Colonic mucosa (tissue), 4 donors: ENCODE results near the gene FYB1. TPM values are rescaled to one million over a fixed set of nuclear protein-coding genes. Genes with fewer than 3 reads are reported as not detected.

ENCODE experiments used
- DNase-seq: peaks from one replicate; pipeline ENCODE4 v3.0.0-alpha.2; 2020
- H3K27ac ChIP-seq: fragments of 200-600 bp; one replicate; pipeline ENCODE4 v1.8.0; 2021
- H3K27me3 ChIP-seq: fragments of 200-600 bp; one replicate; pipeline ENCODE4 v1.8.0; 2021
- H3K36me3 ChIP-seq: fragments of 200-600 bp; one replicate; pipeline ENCODE4 v1.8.0; 2021
- H3K4me1 ChIP-seq: fragments of 200-600 bp; one replicate; pipeline ENCODE4 v1.8.0; 2021; ENCODE audit warnings: mild to moderate bottlenecking
- H3K4me3 ChIP-seq: fragments of 200-600 bp; one replicate; pipeline ENCODE4 v1.8.0; 2021
- H3K9ac ChIP-seq, 2 donors: one replicate each; pipeline ENCODE4 v1.7.0; 2013; ENCODE audit warnings: control low read depth in 2 of 2, low read depth in 2 of 2, low read length in 2 of 2
- H3K9me3 ChIP-seq: fragments of 200-600 bp; one replicate; pipeline ENCODE4 v1.8.0; 2021
- CTCF ChIP-seq: fragments of 200-600 bp; IDR thresholded peaks from one replicate; pipeline ENCODE4 v1.8.0; 2022; ENCODE audit warnings: antibody characterized with exemption, mild to moderate bottlenecking
- intact Hi-C: fragments of 100-400 bp; cut with DNase I; formaldehyde crosslinking; loops from one replicate; pipeline ENCODE4 v1.14.1; 2022
- total RNA-seq, 2 donors: library from RNA; stranded (reverse); fragmentation: NEBNext Ultra II Directional in 1 of 2; extraction: Animal tissue kit (Norgen Biotek cat#: 25700) in 1 of 2; gene quantifications; one replicate each; pipeline ENCODE4 v1.2.1, GENCODE V29; 2021
- donor health status: healthy.
- donor health status: DM: no; HTN: no; CAD: no.
- donor health status: DM: no; HTN: no; CAD: no.

Gene FYB1
- total RNA-seq, 2 donors from 2014 or later: 6.1 to 8.6 TPM

GRCh38 chr5:39173069-39173468 lies 46.3 kb downstream of the FYB1 start:
- Histone ChIP-seq H3K36me3 (no peaks in the 10 kb centered on the region), H3K4me3 (no peak overlapping the region), H3K9me3 (no peaks in the 10 kb centered on the region), H3K27ac (no peak overlapping the region), H3K27me3 (no peaks in the 10 kb centered on the region), H3K4me1 (no peaks in the 10 kb centered on the region), H3K9ac (no peak overlapping the region)
- DNase-seq: no peak
- intact Hi-C loops: no loop called here
- TF ChIP-seq CTCF: no peak

- Histone ChIP-seq H3K27me3 (no peaks in the 10 kb centered on the region), H3K4me1 (no peaks in the 10 kb centered on the region), H3K4me3 (no peak overlapping the region), H3K27ac (no peak overlapping the region), H3K9ac (no peak overlapping the region), H3K36me3 (no peaks in the 10 kb centered on the region), H3K9me3 (no peaks in the 10 kb centered on the region)
- DNase-seq: no peak
- TF ChIP-seq CTCF: no peak
- intact Hi-C loops: no loop called here
These were observed 46.8 kb downstream of the FYB1 start for GRCh38 chr5:39172593-39172992.

- no peak overlapping the region for H3K4me3 ChIP-seq
- no peaks in the 10 kb centered on the region for H3K4me1 ChIP-seq
- no peak overlapping the region for H3K27ac ChIP-seq
- no peaks in the 10 kb centered on the region for H3K27me3 ChIP-seq
- no peak overlapping the region for H3K9ac ChIP-seq
- TF ChIP-seq CTCF: no peak
- H3K36me3 ChIP-seq: no peaks in the 10 kb centered on the region
- intact Hi-C loops: no loop called here
- H3K9me3 ChIP-seq: no peaks in the 10 kb centered on the region
- no peak for DNase-seq
These were observed 47.7 kb downstream of the FYB1 start for GRCh38 chr5:39171647-39172046.

- Histone ChIP-seq H3K27ac (no peak overlapping the region), H3K9ac (no peak overlapping the region), H3K4me3 (no peak overlapping the region), H3K9me3 (no peaks in the 10 kb centered on the region), H3K27me3 (no peaks in the 10 kb centered on the region), H3K36me3 (no peaks in the 10 kb centered on the region), H3K4me1 (no peaks in the 10 kb centered on the region)
- no peak for TF ChIP-seq CTCF
- intact Hi-C loops: no loop called here
- DNase-seq: no peak
These were observed 50.3 kb downstream of the FYB1 start for GRCh38 chr5:39169081-39169480.

GRCh38 chr5:39167972-39168342 lies 51.4 kb downstream of the FYB1 start:
- no peak for DNase-seq
- H3K9ac ChIP-seq: no peak overlapping the region
- no peaks in the 10 kb centered on the region for H3K9me3 ChIP-seq
- H3K4me1 ChIP-seq: no peaks in the 10 kb centered on the region
- no peaks in the 10 kb centered on the region for H3K27me3 ChIP-seq
- no peak for TF ChIP-seq CTCF
- no peak overlapping the region for H3K27ac ChIP-seq
- H3K4me3 ChIP-seq: no peak overlapping the region
- intact Hi-C loops: no loop called here
- H3K36me3 ChIP-seq: no peaks in the 10 kb centered on the region
